NCI-H82 treated with DMSO at 0.1 percent for 48 hours (cell line): ENCODE data around the gene DBF4B.
"Not testable (repeated sequence)": the region's sequence is repeated elsewhere in the genome, so short reads cannot be mapped to it uniquely, and the experiment has no call there.

Experiments used
- DNase-seq: peaks from one replicate; lab custom pipeline; 2025; ENCODE audit not compliant: unreplicated experiment; lab: John Stamatoyannopoulos, UW

The DBF4B gene

DNA sequence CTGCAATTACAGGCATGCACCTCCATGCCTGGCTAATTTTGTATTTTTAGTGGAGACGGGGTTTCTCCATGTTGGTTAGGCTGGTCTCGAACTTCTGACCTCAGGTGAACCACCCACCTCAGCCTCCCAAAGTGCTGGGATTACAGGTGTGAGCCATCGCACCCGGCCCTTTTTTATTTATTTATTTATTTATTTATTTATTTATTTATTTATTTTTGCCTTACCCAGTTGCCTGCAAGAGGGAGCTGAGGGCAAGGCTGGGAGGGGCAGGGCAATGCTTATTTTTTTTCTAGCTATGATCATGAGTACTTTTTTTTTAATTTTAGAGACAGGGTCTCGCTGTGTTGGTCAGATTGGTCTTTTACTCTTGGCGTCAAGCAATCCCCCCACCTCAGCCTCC is 17.7 kb downstream of the DBF4B start:
- not testable (repeated sequence) for DNase-seq

- no peak for DNase-seq
These were observed 25.3 kb downstream of the DBF4B start for GRCh38 chr17:44733753-44734152.

DNA sequence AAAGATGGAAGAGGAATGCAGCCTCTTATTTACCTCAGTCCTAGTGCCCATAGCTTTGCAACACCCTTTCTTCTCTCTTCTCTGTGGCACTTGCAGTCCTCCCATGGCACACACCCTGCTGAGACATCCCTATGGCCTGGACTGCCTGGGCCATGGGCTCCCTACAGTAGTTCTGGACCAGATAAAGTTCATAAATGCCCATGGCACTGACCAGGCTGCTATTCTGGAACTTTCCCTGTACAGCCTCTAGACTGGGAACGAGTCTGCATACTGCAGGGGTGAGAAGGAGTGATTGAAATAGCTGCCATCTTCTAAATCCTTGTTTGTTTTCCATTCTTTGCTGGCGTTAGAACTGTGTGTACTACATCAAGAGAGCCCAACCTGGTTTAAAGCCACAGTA is 25.8 kb downstream of the DBF4B start:
- DNase-seq = no peak

DNA sequence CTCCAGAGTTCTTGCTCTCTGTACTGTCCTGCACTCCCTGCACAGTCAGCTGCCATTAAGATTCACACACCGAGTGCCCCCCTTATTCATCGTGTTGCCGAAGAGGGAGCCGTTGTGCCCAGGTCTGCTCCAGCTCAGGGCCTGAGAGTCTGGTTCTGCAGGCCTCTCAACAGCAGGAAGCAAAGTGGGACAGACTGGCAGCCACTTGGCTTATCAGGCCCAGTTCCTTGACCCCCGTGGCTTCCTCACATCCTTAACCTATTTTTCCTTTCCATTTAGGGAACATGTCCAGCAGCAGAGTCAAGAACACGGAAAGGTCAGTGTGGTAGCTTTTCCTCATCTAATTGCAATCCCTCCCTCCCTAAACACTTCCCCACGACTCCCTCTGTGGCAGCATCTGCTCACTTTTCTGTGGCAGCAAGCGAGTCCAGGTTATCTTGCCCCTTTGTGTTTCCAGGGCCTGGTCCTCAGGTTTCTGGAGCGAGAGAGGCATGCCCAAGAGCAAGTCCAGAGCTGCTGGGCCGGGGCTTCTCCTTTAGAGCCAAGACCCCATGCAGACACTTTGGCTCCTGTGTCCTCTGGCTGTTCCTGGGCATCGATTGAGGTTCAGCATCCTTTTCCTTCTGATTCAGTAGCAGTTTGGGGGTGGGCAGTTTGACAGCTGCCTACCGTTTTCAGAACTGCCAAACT is 28.2 kb downstream of the DBF4B start:
- no peak for DNase-seq

- no peak for DNase-seq
These were observed 29.9 kb downstream of the DBF4B start for GRCh38 chr17:44738214-44738906.

GRCh38 chr17:44741316-44741715 is 32.9 kb downstream of the DBF4B start:
- no peak for DNase-seq

DNA sequence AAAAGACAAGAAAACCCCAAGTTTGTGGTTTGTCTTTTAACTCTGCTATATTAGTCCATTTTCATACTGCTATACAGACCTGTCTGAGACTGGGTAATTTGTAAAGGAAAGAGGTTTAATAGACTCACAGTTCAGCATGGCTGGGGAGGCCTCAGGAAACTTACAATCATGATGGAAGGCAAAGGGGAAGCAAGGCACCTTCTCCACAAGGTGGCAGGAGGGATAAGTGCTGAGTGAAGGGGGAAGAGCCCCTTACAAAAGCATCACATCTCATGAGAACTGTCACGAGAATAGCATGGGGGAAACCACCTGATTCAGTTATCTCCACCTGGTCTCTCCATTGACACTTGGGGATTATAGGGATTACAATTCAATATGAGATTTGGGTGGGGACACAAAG is 36.8 kb downstream of the DBF4B start:
- DNase-seq = no peak

GRCh38 chr17:44745738-44746137 is 37.3 kb downstream of the DBF4B start:
- DNase-seq = not testable (repeated sequence)

- DNase-seq = no peak
These were observed 39.1 kb downstream of the DBF4B start for GRCh38 chr17:44747566-44747965.

DNA sequence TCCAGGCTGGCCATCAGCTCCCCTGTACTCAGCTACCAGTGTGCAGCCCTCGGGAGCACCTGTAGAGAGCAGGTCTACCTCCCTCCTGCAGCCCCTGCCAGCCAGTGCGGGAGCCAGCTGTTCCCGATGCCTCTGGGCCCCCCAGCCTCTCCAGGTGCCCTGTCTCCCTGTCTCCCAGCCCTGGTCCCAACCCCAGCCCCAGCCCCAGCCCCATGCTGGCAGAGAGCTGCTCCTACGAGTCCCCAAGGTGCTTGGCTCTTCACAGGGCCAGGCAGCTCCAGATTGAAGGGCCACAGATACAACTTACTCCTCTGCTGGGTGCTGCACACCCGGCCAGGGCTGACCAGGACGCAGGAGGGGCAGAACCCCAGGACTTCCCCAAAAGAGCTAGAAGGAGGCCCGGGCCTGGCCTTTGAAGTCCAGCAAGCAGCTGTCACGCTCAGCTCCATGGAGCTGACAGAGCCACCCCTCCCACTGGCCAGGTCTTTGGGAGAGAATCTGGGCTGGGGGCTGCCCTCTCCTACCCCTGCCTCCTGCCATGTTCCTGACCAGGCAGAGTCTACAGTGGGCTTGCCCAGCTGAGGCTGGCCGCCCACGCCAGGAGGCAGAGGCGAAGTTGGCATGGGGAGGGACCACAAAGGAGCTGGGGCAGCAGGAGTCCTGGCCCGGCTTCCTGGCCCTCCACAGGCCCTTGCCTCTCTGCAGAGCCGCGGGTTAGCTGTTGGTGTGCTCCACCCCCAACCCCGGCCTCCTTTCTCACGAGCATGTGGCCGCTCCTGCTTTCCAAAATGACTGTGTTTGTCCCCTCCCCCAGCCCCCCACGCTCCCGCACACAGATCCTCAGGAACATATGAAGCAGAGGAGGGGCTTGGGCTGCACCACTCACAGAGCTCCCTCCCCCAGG is 40.9 kb downstream of the DBF4B start:
- DNase-seq = no peak

GRCh38 chr17:44749980-44750318 is 41.5 kb downstream of the DBF4B start:
- no peak for DNase-seq

DNA sequence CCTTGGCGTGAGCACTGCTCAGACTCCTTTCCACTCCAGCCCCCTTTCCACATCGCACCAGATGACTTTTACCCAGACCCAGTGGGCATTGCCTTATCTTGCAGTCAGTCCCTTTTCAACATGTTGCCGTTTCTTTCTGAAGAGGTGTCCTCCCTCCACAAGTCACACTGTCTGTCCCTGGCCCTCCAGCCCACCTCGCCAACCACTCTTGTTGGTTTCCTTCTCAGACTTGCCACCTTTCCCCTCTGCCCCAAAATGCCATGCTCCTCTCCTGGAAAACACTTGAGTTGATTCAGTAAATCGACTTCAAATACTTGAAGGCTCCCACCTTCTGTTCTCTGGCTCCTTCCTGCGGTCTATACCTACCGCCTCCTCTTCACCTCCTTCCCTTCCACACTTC is 42.9 kb downstream of the DBF4B start:
- no peak for DNase-seq

- no peak for DNase-seq
These were observed 43.3 kb downstream of the DBF4B start for GRCh38 chr17:44751806-44752205.

DNA sequence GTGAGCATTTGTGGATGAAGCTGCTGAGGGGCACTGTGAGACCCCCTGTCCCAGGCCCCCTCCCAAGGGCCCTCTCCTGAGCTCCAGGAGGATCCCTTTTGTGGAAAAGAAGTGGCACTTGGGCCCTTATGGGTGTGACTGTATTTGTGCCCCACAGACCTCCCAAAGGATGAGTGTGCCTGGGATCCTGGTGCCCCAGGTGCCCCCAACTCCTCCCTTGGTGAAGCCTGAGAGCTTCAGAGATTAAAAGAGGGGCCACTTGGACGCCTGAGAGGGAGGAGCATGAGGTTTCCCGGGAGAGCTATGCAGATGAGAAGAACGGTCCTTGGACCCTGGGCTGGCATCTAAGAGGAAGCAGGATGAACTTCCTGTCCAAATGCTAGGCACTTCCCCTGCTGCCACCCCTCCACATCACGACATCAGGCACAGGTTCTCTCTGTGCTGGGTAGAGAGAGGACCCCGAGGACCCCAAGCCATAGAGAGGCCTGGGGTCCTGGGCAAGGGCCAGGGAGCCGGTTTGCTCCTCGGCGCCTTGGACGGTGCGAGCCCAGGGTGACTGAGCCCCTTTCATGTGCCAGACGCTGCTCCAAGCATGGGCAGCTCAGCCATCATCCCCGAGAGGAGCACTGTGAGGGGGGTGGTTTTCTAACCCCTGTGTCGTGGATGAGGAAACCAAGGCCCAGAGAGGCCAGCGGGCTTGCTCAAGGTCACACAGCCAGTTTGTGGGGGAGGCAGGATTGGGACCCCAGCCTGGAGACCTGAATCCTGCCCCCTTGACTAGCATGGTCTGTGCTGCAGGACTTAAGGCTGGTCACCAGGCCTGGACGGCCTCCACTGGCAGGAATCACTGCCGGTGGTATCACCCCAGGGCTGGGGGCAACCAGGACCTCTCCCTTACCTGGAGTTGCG is 44.7 kb downstream of the DBF4B start:
- no peak for DNase-seq

- DNase-seq = no peak
These were observed 45.8 kb downstream of the DBF4B start for GRCh38 chr17:44754276-44754675.

- DNase-seq = not testable (repeated sequence)
These were observed 46.7 kb downstream of the DBF4B start for GRCh38 chr17:44755180-44755579.

- no peak for DNase-seq
These were observed 48.8 kb downstream of the DBF4B start for GRCh38 chr17:44757045-44757917.

- no peak for DNase-seq
These were observed 49.5 kb downstream of the DBF4B start for GRCh38 chr17:44757918-44758413.

DNA sequence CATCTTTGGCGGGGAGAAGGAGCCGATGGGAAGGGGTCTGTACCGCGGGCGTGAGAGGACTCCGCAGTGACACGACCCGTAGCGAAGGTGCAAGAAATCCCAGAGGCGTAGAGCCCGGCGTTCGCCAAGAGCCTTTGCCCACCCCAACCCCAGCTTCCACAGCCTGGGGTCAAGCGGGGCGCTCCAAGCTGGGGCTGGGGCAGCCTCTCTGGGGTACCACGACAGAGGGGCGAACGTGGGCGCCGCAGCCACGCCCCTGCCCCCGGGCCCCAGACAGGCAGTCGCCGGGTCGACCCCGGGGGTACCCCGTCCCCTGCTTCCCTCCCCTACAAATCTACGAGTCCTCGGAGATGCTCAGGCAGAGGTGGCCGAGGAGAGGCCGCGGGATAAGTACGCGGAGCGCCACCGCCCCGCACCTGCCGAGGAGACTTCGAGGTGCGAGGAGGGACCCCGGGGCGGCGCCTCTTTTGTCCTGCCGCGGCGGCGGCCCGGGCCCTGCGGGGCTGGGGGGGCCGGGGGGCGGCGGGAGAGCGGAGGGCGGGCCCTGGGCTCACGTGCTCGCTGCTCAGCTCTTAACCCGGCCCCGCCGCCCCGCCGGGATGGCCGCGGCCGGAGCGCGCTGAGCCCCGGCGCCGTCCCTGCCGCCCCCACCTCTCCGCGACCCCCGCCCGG is 50.1 kb downstream of the DBF4B start, which contains the start of gene ADAM11:
ADAM11 (plus strand) TSS at position 575 of the 672 bp plus-strand sequence. CDS start 212 bp downstream, outside the sequence.
- DNase-seq = no peak
